OCI-LY3 (cell line): ENCODE data around the gene URB1.

Experiments
- H2AFZ ChIP-seq: fragments of 200-600, 300-600 bp; shearing (Covaris generic); 2 replicates; pipeline ENCODE4 v1.6.0; 2014; ENCODE audit warnings: antibody characterized with exemption, low read depth, low read length
- H3K27ac ChIP-seq: fragments of 200-600, 300-600 bp; sonication (generic); 2 replicates; pipeline ENCODE4 v1.5.1; 2014; ENCODE audit warnings: mild to moderate bottlenecking, low read length, moderate library complexity, mixed read lengths
- H3K27me3 ChIP-seq: fragments of 200-600, 300-600 bp; sonication (generic); 2 replicates; pipeline ENCODE4 v1.6.1; 2014; ENCODE audit warnings: low read depth, low read length, mixed read lengths
- H3K36me3 ChIP-seq: fragments of 200-600, 300-600 bp; sonication (generic); replicated peaks from 2 replicates; pipeline ENCODE3; 2014; ENCODE audit warnings: low read depth, low read length, mixed read lengths
- H3K4me1 ChIP-seq: fragments of 300-600, 200-600 bp; sonication (generic); 2 replicates; pipeline ENCODE4 v1.6.1; 2014; ENCODE audit warnings: low read length, mixed read lengths
- H3K4me2 ChIP-seq: fragments of 200-600, 300-600 bp; sonication (generic); 2 replicates; pipeline ENCODE4 v1.6.1; 2014; ENCODE audit warnings: low read length, mixed read lengths
- H3K4me3 ChIP-seq: fragments of 300-600, 200-600 bp; sonication (generic); 2 replicates; pipeline ENCODE4 v1.5.1; 2014; ENCODE audit warnings: antibody characterized with exemption, mild to moderate bottlenecking, low read length, moderate library complexity
- H3K79me2 ChIP-seq: fragments of 300-600, 200-600 bp; shearing (Covaris generic); 2 replicates; pipeline ENCODE4 v1.6.1; 2014; ENCODE audit warnings: mild to moderate bottlenecking, low read length, mixed read lengths
- H3K9ac ChIP-seq: fragments of 300-600, 200-600 bp; shearing (Covaris generic); 2 replicates; pipeline ENCODE4 v1.6.0; 2014; ENCODE audit warnings: mild to moderate bottlenecking, low read length, moderate library complexity
- H3K9me3 ChIP-seq: fragments of 200-600, 300-600 bp; shearing (Covaris generic); 2 replicates; pipeline ENCODE4 v1.6.1; 2014; ENCODE audit warnings: low read length, mixed read lengths; ENCODE audit not compliant: insufficient read depth
- H4K20me1 ChIP-seq: fragments of 200-600, 300-600 bp; sonication (generic); 2 replicates; pipeline ENCODE4 v1.6.1; 2016; ENCODE audit warnings: low read length, mixed read lengths; ENCODE audit not compliant: insufficient read depth
- CTCF ChIP-seq: fragments of 200-600, 300-600 bp; sonication (generic); IDR thresholded peaks from 2 replicates; pipeline ENCODE4 v1.5.1; 2014; ENCODE audit warnings: antibody characterized with exemption, low read length, low read depth
- EZH2phosphoT487 ChIP-seq: fragments of 200-600 bp; shearing (Covaris generic); IDR thresholded peaks from 2 replicates; pipeline ENCODE4 v1.6.1; 2018; ENCODE audit warnings: antibody characterized with exemption, mixed run types, low read depth

URB1 gene

GRCh38 chr21:32319012-32319411, 73.8 kb downstream of the URB1 start:
- Histone ChIP-seq H3K9ac (no peak overlapping the region), H3K4me2 (no peak overlapping the region), H3K79me2 (no peaks in the 10 kb centered on the region), H3K27ac (no peak overlapping the region), H3K4me1 (no peaks in the 10 kb centered on the region), H3K36me3 (peaks cover 31% of the 10 kb centered on the region), H4K20me1 (no peaks in the 10 kb centered on the region), H2AFZ (no peak overlapping the region), H3K9me3 (no peaks in the 10 kb centered on the region), H3K27me3 (no peaks in the 10 kb centered on the region), H3K4me3 (no peak overlapping the region)
- TF ChIP-seq CTCF (no peak), EZH2phosphoT487 (no peak)

GRCh38 chr21:32317726-32318125, 75.1 kb downstream of the URB1 start:
- Histone ChIP-seq H3K4me3 (no peak overlapping the region), H3K4me1 (no peaks in the 10 kb centered on the region), H3K9ac (no peak overlapping the region), H4K20me1 (no peaks in the 10 kb centered on the region), H3K79me2 (no peaks in the 10 kb centered on the region), H3K27ac (no peak overlapping the region), H3K36me3 (peaks cover 27% of the 10 kb centered on the region), H2AFZ (no peak overlapping the region), H3K27me3 (no peaks in the 10 kb centered on the region), H3K4me2 (no peak overlapping the region), H3K9me3 (no peaks in the 10 kb centered on the region)
- TF ChIP-seq CTCF (no peak), EZH2phosphoT487 (no peak)

GRCh38 chr21:32316361-32317215, 76.2 kb downstream of the URB1 start:
- Histone ChIP-seq H3K4me2 (no peak overlapping the region), H3K27ac (no peak overlapping the region), H3K9ac (no peak overlapping the region), H3K4me1 (no peaks in the 10 kb centered on the region), H3K9me3 (no peaks in the 10 kb centered on the region), H3K79me2 (no peaks in the 10 kb centered on the region), H4K20me1 (no peaks in the 10 kb centered on the region), H3K27me3 (no peaks in the 10 kb centered on the region), H2AFZ (no peak overlapping the region), H3K36me3 (peaks cover 27% of the 10 kb centered on the region), H3K4me3 (no peak overlapping the region)
- TF ChIP-seq EZH2phosphoT487 (no peak), CTCF (no peak)

- Histone ChIP-seq H3K9ac (no peak overlapping the region), H3K27me3 (no peaks in the 10 kb centered on the region), H3K4me3 (no peak overlapping the region), H4K20me1 (no peaks in the 10 kb centered on the region), H3K36me3 (peaks cover 22% of the 10 kb centered on the region), H3K4me1 (no peaks in the 10 kb centered on the region), H3K9me3 (no peaks in the 10 kb centered on the region), H3K4me2 (no peak overlapping the region), H3K27ac (no peak overlapping the region), H2AFZ (no peak overlapping the region), H3K79me2 (no peaks in the 10 kb centered on the region)
- TF ChIP-seq EZH2phosphoT487 (no peak), CTCF (no peak)
Measured at GRCh38 chr21:32315511-32316281, 77.1 kb downstream of the URB1 start.
